HuH-7 (cell line): ENCODE results near the gene TENM4.
"Not testable (repeated sequence)": the region's sequence is repeated elsewhere in the genome, so short reads cannot be mapped to it uniquely, and the experiment has no call there.

Source experiments
- DNase-seq: peaks from one replicate; pipeline ENCODE4 v3.0.0; 2011; ENCODE audit warnings: low spot score

Gene TENM4

DNA sequence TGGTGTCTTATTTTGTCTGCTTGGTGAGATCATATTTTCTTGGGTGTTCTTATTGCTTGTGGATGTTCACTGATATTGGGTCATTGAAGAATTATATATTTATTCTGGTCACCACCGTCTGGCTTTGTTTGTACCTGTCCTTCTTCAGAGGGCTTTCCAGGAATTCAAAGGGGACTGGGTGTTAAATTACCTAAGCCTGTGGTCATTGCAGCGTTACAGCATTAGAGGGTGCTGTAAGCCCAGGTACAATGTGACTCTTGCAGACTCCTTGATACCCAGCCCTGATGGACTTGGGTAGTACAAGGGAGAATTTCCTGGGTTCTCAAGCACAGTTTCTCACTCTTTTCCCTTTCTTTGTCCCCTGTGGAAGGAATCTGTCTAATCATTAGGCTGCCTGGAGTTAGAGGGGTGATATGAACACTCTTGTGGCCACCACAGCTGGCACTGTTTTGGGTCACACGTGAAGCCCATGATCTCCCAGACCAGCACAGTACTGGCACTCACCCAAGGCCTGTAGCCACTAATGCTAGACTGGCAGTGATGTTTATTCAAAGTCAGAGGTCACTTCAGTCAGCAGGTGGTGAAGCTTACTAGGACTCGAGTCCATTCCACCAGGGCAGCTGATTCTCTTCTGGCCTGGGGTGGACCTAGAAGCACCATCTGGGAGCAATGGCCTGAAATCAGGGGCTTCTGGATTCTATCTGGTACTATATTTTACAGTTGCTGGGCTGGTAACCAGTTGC is 810.1 kb downstream of the TENM4 start:
- DNase-seq = no peak

DNA sequence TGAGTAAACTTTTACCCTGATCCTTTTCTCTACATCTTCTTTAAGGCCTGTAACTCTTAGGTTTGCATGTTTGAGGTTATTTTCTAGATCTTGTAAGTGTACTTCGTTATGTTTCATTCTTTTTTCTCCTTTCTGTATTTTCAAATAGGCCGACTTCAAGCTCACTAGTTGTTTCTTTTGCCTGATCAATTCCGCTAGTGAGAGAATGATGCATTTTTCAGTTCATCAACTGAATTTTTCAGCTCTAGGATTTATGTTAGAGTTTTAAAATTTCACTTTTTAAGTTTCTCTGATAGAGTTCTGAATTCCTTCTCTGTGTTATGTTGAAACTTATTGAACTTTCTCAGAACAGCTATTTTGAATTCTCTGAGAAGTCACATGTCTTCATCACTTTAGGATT is 810.7 kb downstream of the TENM4 start:
- DNase-seq = no peak

DNA sequence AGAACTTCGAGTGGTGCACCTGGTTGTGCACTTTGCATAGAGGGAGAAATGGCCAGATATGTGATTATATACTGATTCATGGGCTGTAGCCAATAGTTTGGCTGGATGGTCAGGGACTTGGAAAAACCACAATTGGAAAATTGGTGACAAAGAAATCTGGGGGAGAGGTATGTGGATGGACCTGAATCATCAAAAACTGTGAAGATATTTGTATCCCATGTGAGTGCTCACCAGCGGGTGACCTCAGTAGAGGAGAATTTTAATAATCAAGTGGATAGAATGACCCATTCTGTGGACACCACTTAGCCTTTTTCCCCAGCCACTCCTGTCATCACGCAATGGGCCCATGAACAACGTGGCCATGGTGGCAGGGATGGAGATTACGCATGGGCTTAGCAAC is 818.2 kb downstream of the TENM4 start:
- DNase-seq = no peak

DNA sequence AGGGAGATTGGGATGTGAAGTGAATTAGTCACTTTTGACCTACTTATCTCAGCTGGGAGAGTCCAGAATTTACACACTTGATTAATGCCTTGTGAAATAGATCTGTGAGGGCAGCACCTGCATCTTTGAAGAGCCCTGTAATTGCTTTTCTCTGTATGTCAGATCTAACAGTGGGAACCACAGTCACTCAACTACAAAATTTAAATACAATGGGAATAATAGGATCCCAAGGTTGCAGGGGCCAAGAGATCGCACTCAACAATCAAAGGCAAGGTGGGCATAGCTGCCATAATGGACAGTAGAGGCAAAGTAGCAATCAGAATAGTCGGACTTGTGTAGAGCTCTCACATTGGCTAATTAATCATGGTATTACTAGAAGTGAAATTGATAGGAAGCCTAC is 820.7 kb downstream of the TENM4 start:
- no peak for DNase-seq

DNA sequence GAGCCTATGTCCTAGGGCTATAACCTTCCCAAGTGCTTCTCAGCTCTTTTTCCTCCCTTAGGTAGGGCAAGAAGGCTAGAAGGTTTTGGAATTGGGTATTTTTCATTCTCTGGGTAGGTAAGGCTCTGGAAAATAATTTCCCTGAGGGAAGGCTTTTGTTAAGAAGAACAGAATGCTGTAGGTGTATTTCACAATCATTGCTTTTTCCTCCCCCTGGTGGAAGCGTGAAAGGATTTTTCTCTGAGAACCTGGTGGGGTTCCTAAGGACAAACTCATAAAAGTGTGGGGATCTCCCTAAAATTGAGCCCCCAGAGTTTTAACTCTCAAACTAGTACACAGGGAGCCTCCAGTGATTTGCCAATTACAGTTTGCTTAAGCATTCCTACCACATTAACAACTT is 825.1 kb downstream of the TENM4 start:
- no peak for DNase-seq

DNA sequence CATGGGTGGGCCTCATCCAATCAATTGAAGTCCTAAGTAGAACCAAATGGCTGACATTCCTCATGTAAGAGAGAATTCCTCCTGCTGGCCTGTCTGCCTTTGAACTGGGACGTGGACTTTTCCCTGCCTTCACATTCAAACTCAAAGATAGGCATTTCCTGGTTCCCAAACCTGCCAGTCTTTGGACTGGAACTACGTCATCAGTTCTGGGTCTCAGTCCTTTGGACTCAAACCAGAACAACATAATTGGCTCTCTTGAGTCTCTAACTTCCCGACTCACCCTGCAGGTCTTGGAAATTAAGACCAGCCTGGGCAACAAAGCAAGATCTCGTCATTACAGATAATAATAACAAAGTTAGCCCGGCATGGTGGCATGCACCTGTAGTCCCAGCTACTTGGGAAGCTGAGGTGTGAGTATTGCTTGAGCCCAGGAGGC is 827.4 kb downstream of the TENM4 start:
- no peak for DNase-seq

DNA sequence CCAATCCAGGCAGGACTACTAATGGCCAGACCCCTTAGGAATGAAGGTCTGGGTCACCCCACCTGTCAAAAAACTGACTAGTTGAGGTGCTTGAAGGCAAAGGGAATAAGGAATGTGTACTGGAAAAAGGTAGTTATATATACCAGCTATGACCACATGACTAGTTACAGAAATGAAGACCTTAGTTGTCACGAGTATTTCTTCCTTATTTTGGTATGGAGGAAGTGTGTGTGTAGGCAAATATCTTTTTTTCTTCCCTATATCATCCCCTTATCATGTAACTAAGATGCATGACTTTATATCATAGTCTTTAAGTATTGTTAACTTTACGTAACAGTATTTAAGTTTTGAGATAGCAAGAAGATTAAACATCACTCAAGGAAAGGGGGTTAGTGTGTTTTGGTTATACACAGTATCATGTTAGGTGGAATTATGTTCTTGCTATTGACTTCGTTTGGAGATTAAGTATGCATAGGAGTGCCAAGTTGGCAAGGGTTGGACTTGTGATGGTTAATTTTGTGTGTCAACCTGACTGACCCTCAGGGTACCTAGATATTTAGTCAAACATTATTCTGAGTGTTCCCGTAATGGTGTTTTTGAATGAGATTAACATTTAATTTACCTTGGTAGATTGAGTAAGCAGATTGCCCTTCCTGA is 828.0 kb downstream of the TENM4 start:
- DNase-seq = no peak

DNA sequence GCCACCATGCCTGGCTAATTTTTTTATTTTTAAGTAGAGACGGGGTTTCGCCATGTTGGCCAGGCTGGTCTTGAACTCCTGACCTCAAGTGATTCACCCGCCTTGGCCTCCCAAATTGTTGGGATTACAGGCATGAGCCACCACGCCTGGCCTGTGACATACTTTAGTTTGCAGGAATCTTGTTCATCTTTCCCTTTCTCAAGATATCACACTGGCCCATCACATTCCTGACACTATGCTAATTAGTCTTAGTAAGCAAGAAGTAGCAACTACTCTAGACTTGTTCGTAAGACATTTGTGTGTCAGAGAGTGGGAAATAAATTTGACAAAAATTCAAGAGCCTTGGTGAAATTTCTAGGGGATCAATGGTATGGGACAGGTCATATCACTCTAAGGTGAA is 831.5 kb downstream of the TENM4 start:
- not testable (repeated sequence) for DNase-seq

DNA sequence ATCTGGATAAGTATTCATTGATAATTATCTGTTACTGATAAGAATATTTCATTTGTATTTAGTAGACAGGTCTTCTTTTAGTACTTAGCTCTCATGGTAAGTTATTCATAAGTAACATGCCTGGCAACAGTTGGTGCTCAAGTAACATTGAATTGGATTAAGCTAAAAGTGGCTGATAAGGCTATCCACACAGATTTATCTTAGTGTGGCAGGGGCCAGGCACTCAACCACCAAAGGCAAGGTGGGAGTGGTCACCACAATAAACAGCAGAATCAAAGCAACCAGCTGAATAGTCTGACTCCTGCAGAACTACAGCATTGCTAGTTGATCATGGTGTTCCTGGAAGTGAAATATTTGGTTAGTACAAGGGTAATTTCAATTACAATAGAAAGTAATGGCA is 833.1 kb downstream of the TENM4 start:
- no peak for DNase-seq

DNA sequence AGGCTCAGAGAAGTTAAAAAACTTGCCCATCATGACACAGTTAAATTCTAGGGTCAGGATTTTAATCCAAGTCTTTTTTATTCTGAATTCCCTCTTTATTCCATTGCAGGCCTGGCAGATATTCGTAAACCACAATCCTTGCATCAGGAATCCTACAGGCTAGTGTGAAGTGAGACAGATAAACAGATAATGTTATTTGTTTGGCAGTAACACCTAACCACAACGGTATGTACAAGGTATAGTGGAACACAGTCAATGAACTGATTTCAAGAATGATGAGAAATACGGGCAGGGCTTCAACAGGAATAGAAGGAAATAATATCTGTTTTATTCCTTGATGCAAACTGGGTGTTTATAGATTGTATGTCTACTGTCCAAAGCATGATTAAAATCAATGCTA is 834.2 kb downstream of the TENM4 start:
- no peak for DNase-seq

DNA sequence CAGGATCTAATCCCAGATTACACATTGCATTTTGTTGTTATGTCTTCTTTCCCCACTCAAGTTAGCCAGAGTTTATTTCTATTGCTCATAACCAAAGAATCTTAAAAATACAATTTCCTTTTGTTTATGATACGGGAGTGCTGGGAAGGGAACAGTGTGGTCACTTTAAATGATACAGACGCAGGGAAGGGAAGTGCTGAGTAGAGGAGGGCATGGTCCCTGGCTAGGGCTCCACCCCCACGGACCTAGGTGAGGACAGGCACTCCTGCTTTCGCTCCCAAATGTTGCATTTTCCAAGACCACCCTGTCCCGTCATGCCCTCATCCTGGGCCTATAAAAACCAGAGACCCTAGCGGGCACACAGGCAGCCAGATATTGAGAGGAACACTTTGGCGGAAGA is 835.5 kb downstream of the TENM4 start:
- DNase-seq = no peak

DNA sequence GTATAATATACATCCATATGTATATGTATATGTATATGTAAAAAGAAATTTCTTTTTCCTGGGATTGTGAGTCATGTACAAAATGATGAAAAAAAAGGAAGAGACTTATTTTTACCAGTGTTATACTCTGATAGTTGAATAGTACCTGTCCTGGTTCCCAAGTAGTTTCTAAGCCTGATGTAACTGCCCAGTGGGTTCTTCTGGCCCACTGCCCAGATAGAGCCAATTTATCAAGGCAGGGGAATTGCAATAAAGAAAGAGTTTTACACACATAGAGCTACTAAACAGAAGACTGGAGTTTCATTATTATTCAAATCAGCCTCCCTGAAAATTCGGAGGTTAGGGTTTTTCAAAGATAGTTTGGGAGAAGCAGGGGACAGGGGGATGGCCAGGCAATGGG is 837.0 kb downstream of the TENM4 start:
- no peak for DNase-seq
